WI38 (cell line): ENCODE results near the gene FMN2.

Source experiments
- H3K4me3 ChIP-seq: 2 replicates; pipeline ENCODE4 v1.5.1; 2011; ENCODE audit warnings: low read depth, mild to moderate bottlenecking, control low read depth, low read length
- TF ChIP-seq, protein P1 (sequence below): IDR thresholded peaks from 2 replicates; pipeline ENCODE4 v1.5.1; 2012; ENCODE audit warnings: low read depth, mild to moderate bottlenecking, control low read depth, low read length

FMN2 gene

DNA sequence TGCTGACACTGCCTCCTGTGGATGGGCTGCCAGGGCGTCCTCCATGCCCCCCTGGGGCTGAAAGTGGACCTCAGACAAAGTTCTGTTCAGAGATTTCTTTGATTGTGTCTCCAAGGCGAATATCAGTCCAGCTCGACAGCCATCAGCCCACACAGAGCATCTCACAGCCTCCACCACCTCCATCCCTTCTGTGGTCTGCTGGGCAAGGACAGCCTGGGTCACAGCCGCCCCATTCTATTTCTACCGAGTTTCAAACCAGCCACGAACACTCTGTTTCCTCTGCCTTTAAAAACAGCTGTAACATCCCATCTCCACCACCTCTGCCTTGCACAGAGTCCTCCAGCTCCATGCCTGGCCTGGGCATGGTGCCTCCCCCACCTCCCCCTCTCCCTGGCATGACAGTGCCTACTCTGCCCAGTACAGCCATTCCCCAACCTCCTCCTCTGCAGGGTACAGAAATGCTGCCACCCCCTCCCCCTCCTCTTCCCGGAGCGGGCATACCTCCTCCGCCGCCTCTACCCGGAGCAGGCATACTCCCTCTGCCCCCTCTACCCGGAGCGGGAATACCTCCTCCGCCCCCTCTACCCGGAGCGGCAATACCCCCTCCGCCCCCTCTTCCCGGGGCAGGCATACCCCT lies 115.5 kb downstream of the FMN2 start:
- TF ChIP-seq, protein P1, sequence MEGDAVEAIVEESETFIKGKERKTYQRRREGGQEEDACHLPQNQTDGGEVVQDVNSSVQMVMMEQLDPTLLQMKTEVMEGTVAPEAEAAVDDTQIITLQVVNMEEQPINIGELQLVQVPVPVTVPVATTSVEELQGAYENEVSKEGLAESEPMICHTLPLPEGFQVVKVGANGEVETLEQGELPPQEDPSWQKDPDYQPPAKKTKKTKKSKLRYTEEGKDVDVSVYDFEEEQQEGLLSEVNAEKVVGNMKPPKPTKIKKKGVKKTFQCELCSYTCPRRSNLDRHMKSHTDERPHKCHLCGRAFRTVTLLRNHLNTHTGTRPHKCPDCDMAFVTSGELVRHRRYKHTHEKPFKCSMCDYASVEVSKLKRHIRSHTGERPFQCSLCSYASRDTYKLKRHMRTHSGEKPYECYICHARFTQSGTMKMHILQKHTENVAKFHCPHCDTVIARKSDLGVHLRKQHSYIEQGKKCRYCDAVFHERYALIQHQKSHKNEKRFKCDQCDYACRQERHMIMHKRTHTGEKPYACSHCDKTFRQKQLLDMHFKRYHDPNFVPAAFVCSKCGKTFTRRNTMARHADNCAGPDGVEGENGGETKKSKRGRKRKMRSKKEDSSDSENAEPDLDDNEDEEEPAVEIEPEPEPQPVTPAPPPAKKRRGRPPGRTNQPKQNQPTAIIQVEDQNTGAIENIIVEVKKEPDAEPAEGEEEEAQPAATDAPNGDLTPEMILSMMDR = no peak
- no peak overlapping the region for H3K4me3 ChIP-seq

DNA sequence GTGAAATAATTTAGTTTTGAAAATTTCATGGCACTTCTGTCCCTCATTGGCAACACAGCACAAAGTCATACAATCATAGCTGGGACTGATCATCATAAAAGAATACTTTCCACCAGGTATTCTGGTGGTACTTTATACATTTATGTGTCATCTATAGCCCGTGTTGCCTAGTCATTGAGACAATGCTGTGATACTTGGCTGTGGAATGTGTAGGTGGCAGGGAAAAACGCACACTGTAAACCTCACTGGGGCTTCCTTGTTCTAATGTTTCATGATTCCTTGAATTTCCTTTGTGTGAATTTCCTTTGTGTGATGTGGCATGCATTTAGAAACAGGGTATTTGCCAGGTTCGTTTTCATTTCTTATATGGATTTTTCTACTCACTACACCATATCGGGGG lies 118.3 kb downstream of the FMN2 start:
- TF ChIP-seq, protein P1 = no peak
- no peak overlapping the region for H3K4me3 ChIP-seq

- no peak overlapping the region for H3K4me3 ChIP-seq
- TF ChIP-seq, protein P1 = no peak
Observed at GRCh38 chr1:240212556-240212955, 120.9 kb downstream of the FMN2 start.

- H3K4me3 ChIP-seq = no peak overlapping the region
- TF ChIP-seq, protein P1 = no peak
Observed at GRCh38 chr1:240217403-240217802, 125.7 kb downstream of the FMN2 start.

- TF ChIP-seq, protein P1 = no peak
- H3K4me3 ChIP-seq = no peak overlapping the region
Observed at GRCh38 chr1:240219104-240219503, 127.4 kb downstream of the FMN2 start.

GRCh38 chr1:240226102-240226501 lies 134.4 kb downstream of the FMN2 start:
- TF ChIP-seq, protein P1 = no peak
- no peak overlapping the region for H3K4me3 ChIP-seq

DNA sequence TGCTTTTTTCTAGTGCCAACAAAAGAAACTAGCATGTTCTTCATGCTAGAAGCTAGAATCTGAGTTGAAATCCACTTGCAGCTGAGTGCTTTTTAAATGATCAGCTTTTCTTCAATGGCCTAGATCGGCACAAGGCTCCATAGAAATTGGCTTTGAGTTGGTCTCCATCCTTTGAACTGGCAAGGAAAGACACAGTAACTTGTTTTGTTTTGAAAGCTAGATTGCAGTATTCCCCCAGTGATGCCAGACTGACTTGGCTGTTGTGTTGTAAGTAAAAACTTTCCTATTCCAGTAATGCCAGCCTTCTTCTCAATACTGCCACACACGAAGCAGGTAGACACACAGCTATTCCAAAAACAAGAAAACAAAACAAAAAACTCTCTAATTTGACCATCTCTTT lies 139.1 kb downstream of the FMN2 start:
- no peak overlapping the region for H3K4me3 ChIP-seq
- TF ChIP-seq, protein P1 = no peak
